ENCODE results near the gene MICAL3.

The MICAL3 gene

DNA sequence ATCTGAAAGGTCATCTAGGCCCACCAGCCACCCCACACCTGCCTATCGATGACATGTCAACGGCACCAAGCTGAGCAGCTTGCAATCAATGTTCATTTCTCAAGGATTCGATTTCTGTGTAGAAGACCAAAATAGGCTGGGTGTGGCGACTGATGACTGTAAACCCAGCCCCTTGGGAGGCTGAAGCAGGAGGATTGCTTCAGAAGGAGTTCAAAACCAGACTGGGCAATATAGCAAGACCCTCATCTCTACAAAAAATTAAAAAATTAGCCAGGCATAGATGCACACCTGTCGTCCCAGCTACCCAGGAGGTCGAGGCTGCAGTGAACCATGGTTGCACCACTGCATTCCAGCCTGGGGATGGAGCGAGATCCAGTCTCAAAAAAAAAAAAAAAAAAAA is 108.7 kb downstream of the MICAL3 start:
- DNase-seq (ENCODE audit: low read depth, low spot score), result no peak
- H3K4me3 ChIP-seq (ENCODE audit: low read depth, low read length), result no peak overlapping the region
- TF ChIP-seq, protein P1, sequence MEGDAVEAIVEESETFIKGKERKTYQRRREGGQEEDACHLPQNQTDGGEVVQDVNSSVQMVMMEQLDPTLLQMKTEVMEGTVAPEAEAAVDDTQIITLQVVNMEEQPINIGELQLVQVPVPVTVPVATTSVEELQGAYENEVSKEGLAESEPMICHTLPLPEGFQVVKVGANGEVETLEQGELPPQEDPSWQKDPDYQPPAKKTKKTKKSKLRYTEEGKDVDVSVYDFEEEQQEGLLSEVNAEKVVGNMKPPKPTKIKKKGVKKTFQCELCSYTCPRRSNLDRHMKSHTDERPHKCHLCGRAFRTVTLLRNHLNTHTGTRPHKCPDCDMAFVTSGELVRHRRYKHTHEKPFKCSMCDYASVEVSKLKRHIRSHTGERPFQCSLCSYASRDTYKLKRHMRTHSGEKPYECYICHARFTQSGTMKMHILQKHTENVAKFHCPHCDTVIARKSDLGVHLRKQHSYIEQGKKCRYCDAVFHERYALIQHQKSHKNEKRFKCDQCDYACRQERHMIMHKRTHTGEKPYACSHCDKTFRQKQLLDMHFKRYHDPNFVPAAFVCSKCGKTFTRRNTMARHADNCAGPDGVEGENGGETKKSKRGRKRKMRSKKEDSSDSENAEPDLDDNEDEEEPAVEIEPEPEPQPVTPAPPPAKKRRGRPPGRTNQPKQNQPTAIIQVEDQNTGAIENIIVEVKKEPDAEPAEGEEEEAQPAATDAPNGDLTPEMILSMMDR (IDR thresholded peaks at IDR 0.05; ENCODE audit: low read depth, low read length), result no peak
- in situ Hi-C loops (cut with HindIII; ENCODE audit: low sequenced_read_pairs), result no loop called here

DNA sequence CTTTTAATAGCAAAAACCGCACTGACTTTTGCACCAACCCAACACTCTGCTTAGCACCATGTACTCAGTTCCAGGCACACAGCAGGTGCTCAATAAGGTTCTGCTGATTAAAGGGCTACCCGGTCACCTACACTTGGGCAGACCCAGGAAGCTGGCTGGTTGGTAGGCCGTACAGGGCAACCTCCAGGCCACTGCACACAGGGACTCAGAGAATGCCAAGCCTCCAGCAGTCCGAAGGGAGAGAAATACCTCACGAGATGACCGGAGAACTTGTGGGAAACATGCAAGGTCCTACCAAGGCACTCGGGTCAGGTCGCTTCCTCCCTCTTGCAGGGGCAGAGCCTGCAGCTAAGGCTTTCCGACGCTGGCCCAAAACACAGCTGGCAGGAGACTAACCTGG is 109.2 kb downstream of the MICAL3 start:
- in situ Hi-C loops (cut with HindIII; ENCODE audit: low sequenced_read_pairs), result no loop called here
- TF ChIP-seq, protein P1 (IDR thresholded peaks at IDR 0.05; ENCODE audit: low read depth, low read length), result no peak
- no peak overlapping the region for H3K4me3 ChIP-seq (ENCODE audit: low read depth, low read length)
- DNase-seq (ENCODE audit: low read depth, low spot score), result no peak

DNA sequence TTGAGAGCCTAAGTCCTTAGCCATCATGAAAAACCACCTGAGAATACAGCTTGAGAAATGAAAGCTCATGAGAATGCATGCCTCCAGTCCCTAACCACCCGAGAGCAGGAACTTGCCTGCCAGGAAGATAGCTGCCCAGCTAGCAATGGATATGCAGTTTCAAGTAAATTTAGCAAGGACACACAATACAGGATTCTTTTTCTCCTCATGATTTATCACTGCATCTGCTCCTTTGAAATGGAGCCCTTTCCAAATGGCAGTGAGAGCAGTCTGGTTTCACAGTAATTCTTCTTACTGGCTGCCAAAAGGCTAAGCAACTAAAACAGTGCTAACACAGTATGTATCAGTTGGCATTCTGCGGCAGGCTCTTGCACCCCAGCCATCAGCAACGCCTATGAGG is 109.9 kb downstream of the MICAL3 start:
- in situ Hi-C loops (cut with HindIII; ENCODE audit: low sequenced_read_pairs), result no loop called here
- no peak for DNase-seq (ENCODE audit: low read depth, low spot score)
- TF ChIP-seq, protein P1 (IDR thresholded peaks at IDR 0.05; ENCODE audit: low read depth, low read length), result no peak

DNA sequence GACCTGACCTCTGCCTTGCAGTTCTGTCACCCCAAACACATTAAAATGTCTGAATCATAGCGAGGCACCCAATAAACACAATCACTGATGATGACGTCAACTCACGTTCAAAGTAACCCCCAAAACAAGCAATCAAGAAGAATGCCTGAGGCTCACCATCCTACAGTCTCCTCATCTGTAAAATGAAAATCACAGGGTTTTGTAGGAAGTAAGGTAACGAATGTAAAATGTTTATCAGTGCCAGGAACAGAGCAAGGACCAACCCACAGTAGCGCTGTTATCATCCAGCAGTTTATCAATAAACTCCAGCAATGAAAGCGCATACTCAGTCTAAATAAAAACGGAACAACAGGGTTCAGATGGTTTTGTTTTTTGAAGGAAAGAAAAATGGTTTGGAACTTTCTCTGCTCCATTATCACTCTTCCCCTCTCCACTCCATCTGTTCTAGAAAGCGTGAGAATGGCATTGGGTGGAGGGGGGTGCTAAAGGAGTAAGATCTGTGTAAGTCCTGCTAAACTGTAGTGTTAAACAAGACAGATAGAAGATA is 110.5 kb downstream of the MICAL3 start:
- in situ Hi-C loops (cut with HindIII; ENCODE audit: low sequenced_read_pairs), result no loop called here
- H3K4me3 ChIP-seq (ENCODE audit: low read depth, low read length), result no peak overlapping the region
- DNase-seq (ENCODE audit: low read depth, low spot score), result no peak
- TF ChIP-seq, protein P1 (IDR thresholded peaks at IDR 0.05; ENCODE audit: low read depth, low read length), result no peak

More for the DNA sequence above, 109.9 kb downstream of the MICAL3 start:
- no peak overlapping the region for H3K4me3 ChIP-seq (ENCODE audit: low read depth, low read length)

DNA sequence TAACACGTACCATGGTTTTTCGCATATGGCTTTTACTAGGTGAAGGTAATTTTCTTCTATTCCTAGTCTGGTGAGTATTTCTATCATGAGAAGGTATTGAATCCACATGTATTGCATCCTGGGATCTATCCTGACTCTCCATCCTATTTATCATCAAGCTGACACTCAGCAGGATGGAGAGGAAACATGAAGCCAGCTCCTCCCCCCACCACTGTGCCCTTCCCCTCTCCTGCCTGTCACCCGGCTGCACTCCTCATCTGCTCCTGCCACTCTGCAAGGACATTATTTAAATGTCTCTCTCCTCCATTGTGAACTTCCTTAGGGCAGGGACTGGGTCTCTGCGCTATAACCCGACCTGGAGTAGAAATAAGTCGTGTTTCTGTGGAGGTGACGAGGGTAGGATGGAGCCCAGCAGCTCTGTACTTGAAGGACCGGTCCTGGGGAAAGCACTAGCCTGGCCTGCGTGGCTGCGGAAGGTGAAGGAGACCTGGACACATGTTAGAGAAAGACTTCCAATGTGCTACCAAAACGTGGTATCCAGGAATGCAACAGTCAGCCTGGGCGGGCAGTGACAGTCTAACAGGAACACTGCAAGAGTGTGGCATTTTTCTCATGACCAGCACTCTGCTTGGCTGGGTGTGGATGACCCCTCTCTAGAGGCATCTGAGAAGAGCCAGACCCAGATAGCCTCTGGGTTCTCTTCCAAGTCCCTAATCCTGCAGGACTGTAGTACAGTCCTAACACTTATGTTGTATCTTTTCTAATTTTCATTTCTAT is 111.2 kb downstream of the MICAL3 start:
- in situ Hi-C loops (cut with HindIII; ENCODE audit: low sequenced_read_pairs), result no loop called here
- no peak for DNase-seq (ENCODE audit: low read depth, low spot score)
- H3K4me3 ChIP-seq (ENCODE audit: low read depth, low read length), result no peak overlapping the region
- TF ChIP-seq, protein P1 (IDR thresholded peaks at IDR 0.05; ENCODE audit: low read depth, low read length), result no peak

DNA sequence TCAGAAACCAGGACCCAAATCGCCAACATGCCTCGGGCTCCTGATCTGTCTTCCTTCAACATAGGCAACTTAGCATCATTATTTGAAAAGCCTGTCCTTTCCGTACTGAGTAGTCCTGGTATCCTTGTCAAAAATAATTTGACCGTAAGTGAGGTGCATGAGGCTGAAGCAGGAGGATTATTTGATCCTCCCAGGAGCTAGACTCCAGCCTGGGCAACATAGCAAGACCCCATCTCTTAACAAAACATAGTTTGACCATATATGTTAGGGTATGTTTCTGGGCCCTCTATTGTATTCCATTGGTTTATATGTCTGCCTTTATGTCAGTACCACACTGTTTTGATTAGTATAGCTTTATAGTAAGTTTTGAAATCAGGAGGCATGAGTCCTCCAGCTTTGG is 112.5 kb downstream of the MICAL3 start:
- TF ChIP-seq, protein P1 (IDR thresholded peaks at IDR 0.05; ENCODE audit: low read depth, low read length), result no peak
- in situ Hi-C loops (cut with HindIII; ENCODE audit: low sequenced_read_pairs), result no loop called here
- DNase-seq (ENCODE audit: low read depth, low spot score), result no peak
- H3K4me3 ChIP-seq (ENCODE audit: low read depth, low read length), result no peak overlapping the region

Data from astrocyte of the spinal cord (primary cell).